GM21447 (cell line): ENCODE data around the gene RDH11.
"Not testable (repeated sequence)": the region's sequence is repeated elsewhere in the genome, so short reads cannot be mapped to it uniquely, and the experiment has no call there.

ENCODE experiments used
- ATAC-seq: cut with Tn5 transposase; IDR thresholded peaks from one replicate; pipeline ENCODE4 v1.9.1; 2021; ENCODE audit not compliant: unreplicated experiment

RDH11 gene

GRCh38 chr14:67704484-67705089, 9.0 kb upstream of the RDH11 start:
- ATAC-seq = no peak

DNA sequence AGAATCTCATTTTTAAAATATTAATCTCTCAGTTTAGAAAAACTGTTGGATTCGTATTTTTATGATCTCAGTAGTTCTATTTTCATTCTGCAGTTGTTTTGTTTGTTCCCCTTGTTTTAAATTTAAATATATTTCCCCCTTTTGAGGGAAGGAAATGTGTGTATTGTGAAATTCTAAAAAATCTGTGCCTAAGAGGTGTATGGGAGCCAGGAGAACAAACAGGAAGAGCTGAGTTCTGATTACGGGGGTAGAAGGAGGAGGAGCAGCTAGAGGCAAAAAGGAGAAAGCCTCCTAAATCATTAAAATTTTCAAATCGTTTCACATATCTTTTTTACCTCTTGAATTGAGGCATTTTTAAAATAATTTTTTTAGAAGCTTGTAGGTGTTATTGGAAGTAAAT, 8.4 kb upstream of the RDH11 start:
- ATAC-seq = no peak

DNA sequence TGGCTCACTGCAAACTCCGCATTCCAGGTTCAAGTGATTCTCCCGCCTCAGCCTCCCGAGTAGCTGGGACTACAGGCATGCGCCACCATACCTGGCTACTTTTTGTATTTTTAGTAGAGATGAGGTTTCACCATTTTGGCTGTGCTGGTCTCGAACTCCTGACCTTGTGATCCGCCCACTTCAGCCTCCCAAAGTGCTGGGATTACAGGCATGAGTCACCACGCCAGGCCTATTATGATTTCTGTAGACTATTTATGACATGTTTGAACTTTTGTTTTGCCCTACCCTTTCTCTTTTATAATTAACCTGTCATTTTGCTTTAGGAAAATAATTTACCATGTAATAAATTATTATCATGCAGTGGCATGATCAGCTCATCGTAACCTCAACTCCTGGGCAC, 5.9 kb upstream of the RDH11 start, which contains the start of gene RDH12:
Gene RDH12, plus strand, starts transcription at position 395 of the 400 bp plus-strand sequence. CDS start 20,757 bp downstream, outside the sequence.
- not testable (repeated sequence) for ATAC-seq

- no peak for ATAC-seq
Measured at GRCh38 chr14:67698179-67698578, 2.6 kb upstream of the RDH11 start.

DNA sequence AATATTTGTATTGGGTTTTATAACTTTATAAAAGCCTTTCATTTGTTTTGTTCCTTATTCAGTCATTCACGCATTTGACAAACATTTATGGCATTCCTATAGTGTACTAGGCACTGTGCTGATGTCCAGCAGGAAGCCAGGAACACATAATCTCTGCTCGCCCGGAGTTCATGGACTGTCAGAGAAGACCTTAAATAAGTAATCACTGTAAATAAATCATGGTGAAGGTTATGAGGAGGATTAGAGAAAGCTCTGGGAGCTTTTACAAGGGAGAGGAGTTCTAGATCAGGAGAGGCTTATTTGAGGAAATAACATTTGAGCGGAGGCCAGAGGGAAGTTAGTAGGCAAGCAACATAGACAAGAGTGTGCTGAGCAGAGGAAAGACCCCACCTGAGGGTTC, 1.4 kb upstream of the RDH11 start:
- ATAC-seq = no peak

- peak; percentile 87 for ATAC-seq
Measured at GRCh38 chr14:67694791-67695393, 672 bp downstream of the RDH11 start.

DNA sequence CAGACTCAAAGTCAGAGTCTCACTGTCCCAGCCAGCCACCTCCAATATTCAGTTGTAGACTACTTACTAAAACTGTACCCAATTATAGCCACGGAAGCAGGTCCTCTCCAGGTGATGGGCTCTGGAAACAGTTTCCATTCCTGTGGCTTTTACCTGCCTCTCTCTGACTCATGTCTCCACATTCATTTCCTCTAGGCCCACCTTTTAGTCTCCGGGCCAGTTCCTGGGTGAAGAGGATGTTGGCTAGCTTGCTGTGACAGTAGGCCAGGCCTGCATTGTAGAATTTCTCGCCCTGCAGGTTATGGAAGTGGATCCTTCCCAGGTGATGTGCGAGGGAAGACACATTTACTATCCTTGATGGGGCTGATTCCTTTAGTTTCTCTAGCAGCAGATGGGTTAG, 5.6 kb downstream of the RDH11 start:
- ATAC-seq = no peak

- no peak for ATAC-seq
Measured at GRCh38 chr14:67683842-67684241, 11.7 kb downstream of the RDH11 start.

DNA sequence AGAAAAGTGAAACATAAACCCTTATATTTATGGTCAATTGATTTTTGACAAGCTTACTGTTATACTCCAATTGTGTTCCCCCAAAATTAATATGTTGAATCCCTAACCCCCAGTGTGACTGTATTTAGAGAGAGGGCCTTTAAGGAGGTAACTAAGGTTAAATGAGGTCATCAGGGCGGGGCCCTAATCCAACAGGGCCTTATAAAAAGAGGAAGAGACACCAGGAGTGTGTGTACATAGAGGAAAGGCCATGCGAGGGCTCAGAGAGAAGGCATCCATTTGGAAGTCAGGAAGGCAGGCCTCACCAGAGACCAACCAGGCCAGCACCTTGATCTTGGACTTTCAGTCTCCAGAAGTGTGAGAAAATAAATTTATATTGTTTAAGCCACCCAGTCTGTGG, 14.6 kb downstream of the RDH11 start:
- ATAC-seq = no peak

DNA sequence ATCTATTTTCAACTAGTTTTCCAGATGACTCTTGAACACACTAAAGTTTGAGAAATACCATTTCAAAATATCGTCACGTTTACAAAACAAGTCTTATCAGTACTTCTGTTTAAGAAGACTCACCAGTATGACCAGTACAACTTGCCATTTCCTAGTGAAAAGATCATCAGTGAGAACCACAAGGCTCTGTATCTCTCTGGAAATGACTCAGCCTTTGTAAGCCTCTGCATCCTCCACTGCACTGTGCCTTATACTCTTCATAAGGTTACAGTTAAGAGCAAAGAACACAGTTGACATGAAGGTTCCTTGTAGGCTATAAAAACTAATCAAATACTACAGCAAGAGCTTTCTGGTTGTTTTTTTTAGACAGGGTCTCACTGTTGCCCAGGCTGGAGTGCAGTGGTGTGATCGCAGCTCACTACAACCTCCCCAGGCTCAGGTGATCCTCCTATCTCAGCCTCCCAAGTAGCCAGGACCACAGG, 15.4 kb downstream of the RDH11 start:
- ATAC-seq = peak; percentile 97

DNA sequence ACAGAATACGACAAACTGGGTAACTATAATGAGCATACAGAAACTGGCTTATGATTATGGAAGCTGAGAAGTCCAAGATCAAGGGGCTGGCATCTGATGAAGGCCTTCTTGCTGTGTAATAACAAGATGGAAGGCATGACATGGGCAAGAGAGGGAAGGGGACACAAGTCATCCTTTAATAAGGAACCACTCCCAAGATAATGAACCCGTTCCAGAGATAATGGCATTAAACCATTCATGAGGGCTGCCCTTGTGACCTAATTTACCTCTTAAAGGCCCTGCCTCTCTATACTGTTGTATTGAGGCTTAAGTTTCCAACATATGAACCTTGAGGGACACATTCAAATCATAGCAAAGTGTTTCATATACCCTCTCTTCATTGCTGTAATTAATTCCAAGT, 16.6 kb downstream of the RDH11 start:
- ATAC-seq = no peak

DNA sequence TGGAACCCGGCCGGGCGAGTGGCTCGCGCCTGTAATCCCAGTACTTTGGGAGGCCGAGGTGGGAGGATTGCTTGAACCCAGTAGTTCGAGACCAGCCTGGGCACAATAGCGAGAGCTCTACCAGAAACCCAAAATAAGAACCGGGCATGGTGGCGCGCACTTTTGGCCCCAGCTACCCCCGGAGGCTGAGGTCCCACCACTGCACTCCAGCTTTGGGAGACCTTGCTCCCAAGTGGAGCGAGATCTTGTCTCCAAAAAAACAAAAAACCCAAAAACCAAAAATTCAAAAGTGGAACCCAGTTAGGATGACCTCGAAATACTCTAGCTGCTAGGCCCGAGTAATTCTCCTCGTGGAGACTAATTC, 20.4 kb downstream of the RDH11 start:
- no peak for ATAC-seq

GRCh38 chr14:67674480-67675218, 20.9 kb downstream of the RDH11 start, which contains the start of gene VTI1B:
VTI1B (minus strand) TSS chr14:67674632; CDS start chr14:67674489, 143 bp downstream.
- peak; percentile 88 for ATAC-seq

DNA sequence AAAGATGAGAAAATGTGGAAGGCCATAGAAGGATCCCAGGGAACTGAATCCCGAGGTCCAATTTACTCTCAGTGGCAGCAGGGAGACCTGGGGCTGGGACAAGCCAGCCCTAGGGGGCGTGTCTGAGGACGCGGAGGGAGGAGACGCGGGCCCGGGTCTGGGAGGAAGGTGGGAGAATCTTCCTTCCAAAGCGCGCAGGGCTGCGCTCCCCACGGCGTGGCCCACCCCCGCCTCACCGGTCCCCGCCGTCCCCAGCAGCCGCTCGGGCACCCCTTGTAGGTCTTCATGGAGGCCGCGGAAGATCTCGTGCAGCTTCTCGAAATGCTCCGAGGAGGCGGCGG, 21.5 kb downstream of the RDH11 start:
- ATAC-seq = peak; percentile 56

DNA sequence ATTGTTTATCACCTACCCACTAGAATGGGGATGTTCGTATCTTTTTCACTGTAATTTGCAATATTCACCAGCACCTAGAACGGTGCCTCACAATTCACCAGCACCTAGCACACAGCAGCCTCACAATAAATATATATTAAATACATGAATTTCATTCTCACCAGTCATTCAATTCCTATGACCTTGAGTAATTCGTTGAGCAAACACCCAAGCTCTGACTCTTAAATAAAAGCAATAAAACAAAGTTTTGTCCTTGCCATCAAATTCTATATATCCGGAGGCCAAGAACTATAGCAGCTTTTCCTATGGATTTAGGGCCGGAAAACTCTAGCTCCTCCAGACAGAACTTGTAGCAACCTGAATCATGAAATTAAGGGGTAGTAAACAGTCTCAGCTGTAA, 22.1 kb downstream of the RDH11 start:
- ATAC-seq = no peak

GRCh38 chr14:67668559-67668958, 27.0 kb downstream of the RDH11 start:
- no peak for ATAC-seq

- no peak for ATAC-seq
Measured at GRCh38 chr14:67666750-67667449, 28.7 kb downstream of the RDH11 start.

GRCh38 chr14:67665868-67666267, 29.7 kb downstream of the RDH11 start:
- ATAC-seq = no peak

DNA sequence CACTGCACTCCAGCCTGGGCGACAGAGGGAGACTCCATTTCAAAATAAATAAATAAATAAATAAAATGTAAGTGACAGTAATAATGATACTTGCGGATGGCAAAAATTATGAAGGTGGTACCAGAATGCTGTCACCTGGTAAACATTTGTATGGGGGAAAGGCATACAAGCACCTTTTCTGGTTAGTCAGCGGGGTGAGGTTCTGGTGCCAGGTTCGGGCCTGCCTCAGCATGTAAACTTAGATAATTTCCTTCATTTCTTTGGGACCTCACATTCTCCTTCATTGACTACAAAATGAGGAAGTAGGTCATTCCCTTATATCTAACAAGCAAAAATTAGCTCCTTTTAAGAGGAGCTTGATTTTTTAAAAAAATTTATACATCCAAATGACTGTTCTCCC, 31.9 kb downstream of the RDH11 start:
- no peak for ATAC-seq

DNA sequence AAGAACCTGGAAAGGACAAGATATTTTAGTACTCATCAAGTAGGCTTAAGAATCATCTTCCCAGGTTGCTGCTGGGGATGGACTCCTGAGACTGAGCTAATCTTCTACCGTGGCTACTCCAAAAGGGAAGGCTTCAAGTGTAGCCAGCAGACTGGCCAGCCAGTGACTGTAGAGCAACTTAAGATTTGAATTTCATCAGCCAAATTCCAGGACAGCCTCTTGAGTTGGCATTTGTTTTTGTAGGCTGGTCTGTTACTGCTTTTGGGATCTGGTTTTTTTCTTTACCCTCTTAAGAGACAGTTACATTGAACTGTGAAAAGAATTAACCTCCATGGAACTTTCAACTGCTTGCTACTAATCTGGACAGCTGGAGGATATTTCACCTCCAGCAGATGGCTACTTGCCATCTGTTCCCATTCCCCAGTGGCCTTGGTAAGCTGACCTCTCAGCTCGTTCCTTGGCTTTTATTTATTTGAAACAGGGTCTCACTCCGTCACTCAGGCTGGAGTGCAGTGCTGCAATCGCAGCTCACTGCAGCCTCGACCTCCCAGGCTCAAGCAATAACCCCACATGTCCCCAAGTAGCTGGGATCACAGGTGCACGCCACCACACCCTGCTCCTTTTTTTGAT, 41.8 kb downstream of the RDH11 start:
- no peak for ATAC-seq

- no peak for ATAC-seq
Measured at GRCh38 chr14:67652189-67652588, 43.4 kb downstream of the RDH11 start.
